A673 (cell line): ENCODE measurements around the gene ELOVL7. TPM values are rescaled to one million over a fixed set of nuclear protein-coding genes. Genes with fewer than 3 reads are reported as not detected.
"Not testable (repeated sequence)": the region's sequence is repeated elsewhere in the genome, so short reads cannot be mapped to it uniquely, and the experiment has no call there.

Experiments used
- BruUV-seq: library from RNA; stranded (reverse); fragments of 400-500 nt; replicated peaks from 2 replicates; lab custom pipeline; 2021; lab: Mats Ljungman, UMichigan
- CTCF ChIA-PET: fragments of 300-600 bp; sonication (Branson Sonifier 250); formaldehyde crosslinking; loops from one replicate; lab custom pipeline; 2022; ENCODE audit warnings: antibody characterized with exemption; lab: Charles Lee
- POLR2A ChIA-PET: fragments of 300-600 bp; sonication (Branson Sonifier 250); formaldehyde crosslinking; loops from one replicate; lab custom pipeline; 2022; ENCODE audit warnings: antibody characterized with exemption; ENCODE audit not compliant: low non-redundant PET; lab: Charles Lee
- DNase-seq: peaks from one replicate; pipeline ENCODE4 v3.0.0-alpha.2; 2015; ENCODE audit warnings: low spot score
- H3K27ac ChIP-seq: fragments of 200-600 bp; sonication (generic); 2 replicates; pipeline ENCODE4 v1.5.1; 2016; ENCODE audit warnings: mixed run types, low read depth, mild to moderate bottlenecking, mixed read lengths, antibody characterized with exemption, low read length; ENCODE audit not compliant: poor library complexity, severe bottlenecking
- H3K27me3 ChIP-seq: fragments of 200-600 bp; sonication (generic); replicated peaks from 2 replicates; pipeline ENCODE4 v1.6.1; 2017; ENCODE audit warnings: mixed run types, low read depth, mild to moderate bottlenecking, mixed read lengths, antibody characterized with exemption, low read length; ENCODE audit not compliant: insufficient read depth, poor library complexity
- H3K36me3 ChIP-seq: fragments of 200-600 bp; sonication (generic); 2 replicates; pipeline ENCODE4 v1.6.1; 2016; ENCODE audit warnings: mixed run types, mild to moderate bottlenecking, mixed read lengths, antibody characterized with exemption, low read length; ENCODE audit not compliant: insufficient read depth, poor library complexity, severe bottlenecking
- H3K4me1 ChIP-seq: fragments of 200-600 bp; sonication (generic); 2 replicates; pipeline ENCODE4 v1.6.1; 2017; ENCODE audit warnings: mixed run types, mild to moderate bottlenecking, mixed read lengths, antibody characterized with exemption, low read length; ENCODE audit not compliant: insufficient read depth, poor library complexity, severe bottlenecking
- H3K4me3 ChIP-seq: fragments of 200-600 bp; sonication (generic); 2 replicates; pipeline ENCODE4 v1.5.1; 2016; ENCODE audit warnings: low read depth, mixed run types, mild to moderate bottlenecking, mixed read lengths, low read length; ENCODE audit not compliant: poor library complexity, severe bottlenecking
- H3K9me3 ChIP-seq: fragments of 200-600 bp; sonication (generic); 2 replicates; pipeline ENCODE4 v1.6.1; 2016; ENCODE audit warnings: mixed run types, low read depth, mild to moderate bottlenecking, mixed read lengths, antibody characterized with exemption, low read length; ENCODE audit not compliant: poor library complexity, severe bottlenecking
- CTCF ChIP-seq: fragments of 300-800, 200-600 bp; sonication (generic); conservative IDR thresholded peaks from 2 replicates; pipeline ENCODE4 v1.5.1; 2017; ENCODE audit warnings: low read depth, mild to moderate bottlenecking, antibody characterized with exemption, low read length, moderate library complexity, mixed read lengths
- EZH2 ChIP-seq: fragments of 200-600 bp; sonication (generic); IDR thresholded peaks from 2 replicates; pipeline ENCODE4 v1.6.1; 2017; ENCODE audit warnings: borderline replicate concordance, low read depth, mild to moderate bottlenecking, mixed read lengths, antibody characterized with exemption, low read length; ENCODE audit not compliant: poor library complexity, severe bottlenecking
- intact Hi-C: fragments of 100-400 bp; cut with micrococcal nuclease; formaldehyde crosslinking; loops from one replicate; pipeline ENCODE4 v1.10.0; 2022; ENCODE audit not compliant: unreplicated experiment
- total RNA-seq: library from RNA; stranded (reverse); gene quantifications from 2 replicates; pipeline ENCODE4 v1.2.3, GENCODE V29; 2021

ELOVL7 gene
- total RNA-seq, 1 experiment from 2014 or later = not detected

GRCh38 chr5:60719329-60719728, 124.7 kb downstream of the ELOVL7 start:
- CTCF ChIA-PET = no interaction called here
- TF ChIP-seq EZH2 (no peak), CTCF (no peak)
- Histone ChIP-seq H3K27ac (no peak overlapping the region), H3K4me3 (no peak overlapping the region), H3K27me3 (peaks cover 8% of the 10 kb centered on the region), H3K4me1 (no peaks in the 10 kb centered on the region), H3K36me3 (no peaks in the 10 kb centered on the region), H3K9me3 (no peaks in the 10 kb centered on the region)
- BruUV-seq = no TSS peak
- POLR2A ChIA-PET = no interaction called here
- intact Hi-C loops = no loop called here
- no peak for DNase-seq

- BruUV-seq = no TSS peak
- DNase-seq = no peak
- POLR2A ChIA-PET = no interaction called here
- H3K36me3 ChIP-seq = no peaks in the 10 kb centered on the region
- H3K4me3 ChIP-seq = no peak overlapping the region
- TF ChIP-seq CTCF (no peak), EZH2 (no peak)
- H3K4me1 ChIP-seq = no peaks in the 10 kb centered on the region
- no peaks in the 10 kb centered on the region for H3K9me3 ChIP-seq
- intact Hi-C loops = no loop called here
- H3K27ac ChIP-seq = no peak overlapping the region
- peaks cover 4% of the 10 kb centered on the region for H3K27me3 ChIP-seq
- CTCF ChIA-PET = no interaction called here
Measured at GRCh38 chr5:60718166-60718892, 125.7 kb downstream of the ELOVL7 start.

DNA sequence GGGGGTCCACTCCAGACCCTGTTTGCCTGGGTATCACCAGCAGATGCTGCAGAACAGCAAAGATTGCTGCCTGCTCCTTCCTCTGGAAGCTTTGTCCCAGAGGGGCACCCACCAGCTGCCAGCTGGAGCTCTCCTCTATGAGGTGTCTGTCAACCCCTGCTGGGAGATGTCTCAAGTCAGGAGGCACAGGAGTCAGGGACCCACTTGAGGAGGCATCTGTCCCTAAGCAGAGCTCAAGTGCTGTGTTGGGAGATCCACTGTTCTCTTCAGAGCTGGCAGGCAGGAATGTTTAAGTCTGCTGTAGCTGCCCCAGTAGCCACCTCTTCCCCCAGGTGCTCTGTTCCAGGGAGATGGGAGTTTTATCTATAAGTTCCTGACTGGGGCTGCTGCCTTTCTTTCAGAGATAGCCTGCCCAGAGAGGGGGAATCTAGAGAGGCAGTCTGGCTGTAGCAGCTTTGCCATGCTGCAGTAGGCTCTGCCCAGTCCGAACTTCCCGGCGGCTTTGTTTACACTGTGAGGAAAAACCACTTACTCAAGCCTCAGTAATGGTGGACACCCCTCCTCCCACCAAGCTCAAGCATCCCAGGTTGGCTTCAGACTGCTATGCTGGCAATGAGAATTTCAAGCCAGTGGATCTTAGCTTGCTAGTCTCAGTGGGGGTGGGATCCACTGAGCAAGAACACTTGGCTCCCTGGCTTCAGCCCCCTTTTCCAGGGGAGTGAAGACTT, 128.7 kb downstream of the ELOVL7 start:
- H3K4me3 ChIP-seq, H3K27ac ChIP-seq, CTCF ChIA-PET, H3K9me3 ChIP-seq, POLR2A ChIA-PET, H3K36me3 ChIP-seq, DNase-seq, H3K4me1 ChIP-seq, BruUV-seq, intact Hi-C loops, H3K27me3 ChIP-seq: not testable (repeated sequence)
